B cell (primary cell): ENCODE data around the gene DISP3. TPM values are rescaled to one million over a fixed set of nuclear protein-coding genes. Genes with fewer than 3 reads are reported as not detected.
"Not testable (repeated sequence)": the region's sequence is repeated elsewhere in the genome, so short reads cannot be mapped to it uniquely, and the experiment has no call there.

Experiments used
- ATAC-seq: fragments of 200-7000 bp; cut with Tn5 transposase; one replicate; pipeline ENCODE4 v1.10.0; 2021; ENCODE audit warnings: low read depth, mild to moderate bottlenecking, moderate number of reproducible peaks, moderate library complexity
- CTCF ChIA-PET: fragments of 350-600 bp; sonication (Branson Sonifier 250); formaldehyde crosslinking; loops from one replicate; lab custom pipeline; 2021; ENCODE audit warnings: antibody characterized with exemption, inconsistent platforms; lab: Charles Lee
- POLR2A ChIA-PET: fragments of 350-600 bp; sonication (Branson Sonifier 250); formaldehyde crosslinking; loops from one replicate; lab custom pipeline; 2021; ENCODE audit warnings: antibody characterized with exemption; lab: Charles Lee
- DNase-seq: peaks from one replicate; pipeline ENCODE4 v3.0.0; 2013
- H2AFZ ChIP-seq: 2 replicates; pipeline ENCODE4 v1.6.1; 2012; ENCODE audit warnings: mild to moderate bottlenecking, low read depth, low read length; ENCODE audit not compliant: insufficient read depth, poor library complexity, severe bottlenecking
- H3K27ac ChIP-seq, 2 donors: 1 replicate in 1 of 2; 2 replicates in 1 of 2; pipeline ENCODE4 v1.5.1; 2012 to 2013; ENCODE audit warnings: low read length in 2 of 2, mild to moderate bottlenecking in 2 of 2, moderate library complexity in 1 of 2
- H3K27me3 ChIP-seq, 4 experiments: fragments of 200-600 bp in 1 of 4; sonication (generic) in 1 of 4; replicated peaks in 1 of 4; 1 replicate in 2 of 4; 2 replicates in 2 of 4; pipeline versions ENCODE4 v1.6.1 to v1.7.0; 2013 to 2016; ENCODE audit warnings: low read length in 3 of 4, mild to moderate bottlenecking in 2 of 4, mixed read lengths in 1 of 4, moderate library complexity in 1 of 4; ENCODE audit not compliant: insufficient read depth in 4 of 4, control insufficient read depth in 3 of 4; ENCODE audit errors: control extremely low read depth in 1 of 4
- H3K36me3 ChIP-seq, 2 experiments: replicated peaks in 1 of 2; 1 replicate in 1 of 2; 2 replicates in 1 of 2; pipeline versions ENCODE4 v1.6.1 to v1.7.1; 2013; ENCODE audit warnings: low read length in 1 of 2; ENCODE audit not compliant: insufficient read depth in 2 of 2, control insufficient read depth in 1 of 2; ENCODE audit errors: control extremely low read depth in 1 of 2, extremely low read depth in 1 of 2
- H3K4me1 ChIP-seq, 2 donors: fragments of 200-600 bp in 1 of 2; sonication (generic) in 1 of 2; 1 replicate in 1 of 2; 2 replicates in 1 of 2; pipeline versions ENCODE4 v1.5.1 to v1.6.1; 2013 to 2017; ENCODE audit warnings: low read length in 2 of 2; ENCODE audit not compliant: control insufficient read depth in 2 of 2, insufficient read depth in 2 of 2
- H3K4me2 ChIP-seq: replicated peaks from 2 replicates; pipeline ENCODE3; 2012; ENCODE audit warnings: mild to moderate bottlenecking, low read depth, low read length; ENCODE audit not compliant: poor library complexity, severe bottlenecking
- H3K4me3 ChIP-seq, 5 experiments: fragments of 200-600 bp in 1 of 5; sonication (generic) in 1 of 5; 1 replicate in 3 of 5; 2 replicates in 2 of 5; pipeline versions ENCODE4 v1.5.1 to v1.7.0; 2011 to 2016; ENCODE audit warnings: low read length in 4 of 5, mild to moderate bottlenecking in 4 of 5, low read depth in 2 of 5, control low read depth in 1 of 5, moderate library complexity in 1 of 5; ENCODE audit not compliant: insufficient read depth in 1 of 5; ENCODE audit errors: control extremely low read depth in 1 of 5, extremely low read depth in 1 of 5
- H3K79me2 ChIP-seq: fragments of 200-600 bp; sonication (generic); one replicate; pipeline ENCODE4 v1.6.0; 2016; ENCODE audit warnings: low read length; ENCODE audit not compliant: control insufficient read depth, insufficient read depth
- H3K9ac ChIP-seq: fragments of 200-600 bp; sonication (generic); 2 replicates; pipeline ENCODE4 v1.6.1; 2017; ENCODE audit warnings: mild to moderate bottlenecking, low read length, moderate library complexity
- H3K9me3 ChIP-seq, 3 donors: one replicate each; pipeline versions ENCODE4 v1.6.1 to v1.7.1; 2013; ENCODE audit warnings: low read length in 2 of 3; ENCODE audit not compliant: control insufficient read depth in 2 of 3, insufficient read depth in 1 of 3; ENCODE audit errors: control extremely low read depth in 1 of 3
- H4K20me1 ChIP-seq: 2 replicates; pipeline ENCODE4 v1.6.0; 2012; ENCODE audit warnings: mild to moderate bottlenecking, low read length; ENCODE audit not compliant: insufficient read depth, control insufficient read depth, poor library complexity, severe bottlenecking
- H3K27ac Mint-ChIP-seq: one replicate; pipeline ENCODE4 v1.8.0; 2021; ENCODE audit warnings: mixed read lengths
- H3K27me3 Mint-ChIP-seq: one replicate; pipeline ENCODE4 v1.8.0; 2021; ENCODE audit warnings: mixed read lengths
- H3K4me1 Mint-ChIP-seq: one replicate; pipeline ENCODE4 v1.8.0; 2021; ENCODE audit warnings: mixed read lengths
- H3K4me3 Mint-ChIP-seq: one replicate; pipeline ENCODE4 v1.8.0; 2021; ENCODE audit warnings: mixed read lengths
- H3K9me3 Mint-ChIP-seq: one replicate; pipeline ENCODE4 v1.8.0; 2022; ENCODE audit warnings: mixed read lengths; ENCODE audit not compliant: insufficient read depth
- EZH2 ChIP-seq: IDR thresholded peaks from 2 replicates; pipeline ENCODE4 v1.6.1; 2012; ENCODE audit warnings: borderline replicate concordance, low read depth, mild to moderate bottlenecking, moderate library complexity, low read length; ENCODE audit not compliant: insufficient read depth, poor library complexity, severe bottlenecking
- WGBS: methylation state at CpG from one replicate; pipeline ENCODE4 v1.1.5; 2013; ENCODE audit warnings: missing lambda C conversion rate; ENCODE audit not compliant: insufficient coverage; 5-methylcytosine and 5-hydroxymethylcytosine counted together
- intact Hi-C: fragments of 100-400 bp; cut with micrococcal nuclease; formaldehyde crosslinking; loops from one replicate; pipeline ENCODE4 v1.10.0; 2022
- polyA plus RNA-seq: library from polyadenylated mRNA; depleted of rRNA; stranded (reverse); fragments of >200 nt; gene quantifications from 2 replicates; pipeline ENCODE4 v1.2.3, GENCODE V29; 2012
- total RNA-seq, 2 donors: library from RNA; stranded (reverse); fragments of 120-200 nt in 1 of 2; gene quantifications; 1 replicate in 1 of 2; 2 replicates in 1 of 2; pipeline versions ENCODE4 v1.2.3 to v1.2.4, GENCODE V29; 2013 to 2022
- TF ChIP-seq, protein P1 (sequence below): fragments of 200-600 bp; IDR thresholded peaks from one replicate; pipeline ENCODE4 v1.8.0; 2022; ENCODE audit warnings: antibody characterized with exemption, mild to moderate bottlenecking

The DISP3 gene
- total and polyA plus RNA-seq, 2 donors (not counting 1 experiment from before 2014, with no cell fraction given): 0.25 to 1.6 TPM

DNA sequence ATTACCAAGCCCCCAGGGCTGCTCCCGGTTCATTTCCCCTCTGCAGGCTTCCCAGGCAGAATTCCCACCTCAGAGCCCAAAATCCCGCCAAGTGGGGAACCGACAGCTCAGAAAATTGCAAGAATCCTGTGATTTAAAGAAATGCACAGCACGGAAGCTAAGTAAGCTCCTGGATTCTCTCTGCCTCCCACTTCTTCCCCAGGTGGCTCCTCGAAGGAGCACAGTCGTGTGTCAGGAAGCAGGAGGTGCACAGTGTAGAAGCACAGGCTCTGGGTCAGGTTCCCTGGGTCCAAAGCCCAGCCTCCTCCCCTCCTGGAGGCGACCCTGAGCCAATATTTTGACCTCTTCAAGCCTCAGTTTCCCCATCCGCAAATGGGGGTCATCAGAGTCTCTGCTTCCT lies 100.6 kb downstream of the DISP3 start:
- DNase-seq (no peak), ATAC-seq (no peak)
- Histone ChIP-seq H3K4me1 (no peaks in the 10 kb centered on the region), H3K36me3 (no peaks in the 10 kb centered on the region), H3K4me2 (no peak overlapping the region), H3K4me3 (no peak overlapping the region), H3K27me3 (peaks cover 0 to 2% (median 0%) of the 10 kb centered on the region in 4 experiments), H3K9ac (no peak overlapping the region), H3K9me3 (no peaks in the 10 kb centered on the region), H3K79me2 (no peaks in the 10 kb centered on the region), H4K20me1 (no peaks in the 10 kb centered on the region), H3K27ac (no peak overlapping the region), H2AFZ (no peak overlapping the region)
- no peaks in the 10 kb centered on the region for H3K4me1 Mint-ChIP-seq
- H3K27ac Mint-ChIP-seq: no peak overlapping the region
- intact Hi-C loops: no loop called here
- TF ChIP-seq, protein P1, sequence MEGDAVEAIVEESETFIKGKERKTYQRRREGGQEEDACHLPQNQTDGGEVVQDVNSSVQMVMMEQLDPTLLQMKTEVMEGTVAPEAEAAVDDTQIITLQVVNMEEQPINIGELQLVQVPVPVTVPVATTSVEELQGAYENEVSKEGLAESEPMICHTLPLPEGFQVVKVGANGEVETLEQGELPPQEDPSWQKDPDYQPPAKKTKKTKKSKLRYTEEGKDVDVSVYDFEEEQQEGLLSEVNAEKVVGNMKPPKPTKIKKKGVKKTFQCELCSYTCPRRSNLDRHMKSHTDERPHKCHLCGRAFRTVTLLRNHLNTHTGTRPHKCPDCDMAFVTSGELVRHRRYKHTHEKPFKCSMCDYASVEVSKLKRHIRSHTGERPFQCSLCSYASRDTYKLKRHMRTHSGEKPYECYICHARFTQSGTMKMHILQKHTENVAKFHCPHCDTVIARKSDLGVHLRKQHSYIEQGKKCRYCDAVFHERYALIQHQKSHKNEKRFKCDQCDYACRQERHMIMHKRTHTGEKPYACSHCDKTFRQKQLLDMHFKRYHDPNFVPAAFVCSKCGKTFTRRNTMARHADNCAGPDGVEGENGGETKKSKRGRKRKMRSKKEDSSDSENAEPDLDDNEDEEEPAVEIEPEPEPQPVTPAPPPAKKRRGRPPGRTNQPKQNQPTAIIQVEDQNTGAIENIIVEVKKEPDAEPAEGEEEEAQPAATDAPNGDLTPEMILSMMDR: no peak
- TF ChIP-seq EZH2: no peak
- H3K4me3 Mint-ChIP-seq: no peak overlapping the region
- 71% methylated on average over 6 of the region's 8 CpGs for WGBS
- H3K27me3 Mint-ChIP-seq: peaks cover 42% of the 10 kb centered on the region
- POLR2A ChIA-PET: no interaction called here
- H3K9me3 Mint-ChIP-seq: no peaks in the 10 kb centered on the region
- CTCF ChIA-PET: no interaction called here

DNA sequence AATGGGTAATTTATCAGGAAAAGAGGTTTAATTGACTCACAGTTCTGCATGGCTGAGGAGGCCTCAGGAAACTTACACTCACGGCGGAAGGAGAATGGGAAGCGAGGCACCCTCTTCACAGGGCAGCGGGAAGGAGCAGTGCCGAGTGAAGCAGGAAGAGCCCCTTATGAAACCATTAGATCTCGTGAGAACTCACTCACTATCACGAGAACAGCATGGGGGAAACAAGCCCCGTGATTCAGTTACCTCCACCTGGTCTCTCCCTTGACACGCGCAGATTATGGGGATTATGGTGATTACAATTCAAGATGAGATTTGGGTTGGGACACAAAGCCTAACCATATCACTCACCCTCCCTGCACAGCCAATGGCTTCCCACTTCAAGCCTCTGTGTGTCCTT lies 101.1 kb downstream of the DISP3 start:
- H3K9me3 Mint-ChIP-seq, H2AFZ ChIP-seq, H3K27me3 ChIP-seq, H3K4me3 Mint-ChIP-seq, H3K4me3 ChIP-seq, H3K9me3 ChIP-seq, intact Hi-C loops, H3K4me1 ChIP-seq, H3K27ac Mint-ChIP-seq, ATAC-seq, POLR2A ChIA-PET, H3K4me1 Mint-ChIP-seq, H3K4me2 ChIP-seq, H3K27ac ChIP-seq, H3K9ac ChIP-seq, H4K20me1 ChIP-seq, H3K36me3 ChIP-seq, H3K79me2 ChIP-seq, DNase-seq, CTCF ChIA-PET: not testable (repeated sequence)
- WGBS: 67% methylated on average over 3 of the region's 10 CpGs
- peaks cover 42% of the 10 kb centered on the region for H3K27me3 Mint-ChIP-seq
